GM18870 (cell line): ENCODE measurements around the gene OR8B12.

Experiments
- ATAC-seq: cut with Tn5 transposase; IDR thresholded peaks from one replicate; pipeline ENCODE4 v1.9.1; 2021; ENCODE audit warnings: moderate library complexity; ENCODE audit not compliant: unreplicated experiment

Gene OR8B12, protein sequence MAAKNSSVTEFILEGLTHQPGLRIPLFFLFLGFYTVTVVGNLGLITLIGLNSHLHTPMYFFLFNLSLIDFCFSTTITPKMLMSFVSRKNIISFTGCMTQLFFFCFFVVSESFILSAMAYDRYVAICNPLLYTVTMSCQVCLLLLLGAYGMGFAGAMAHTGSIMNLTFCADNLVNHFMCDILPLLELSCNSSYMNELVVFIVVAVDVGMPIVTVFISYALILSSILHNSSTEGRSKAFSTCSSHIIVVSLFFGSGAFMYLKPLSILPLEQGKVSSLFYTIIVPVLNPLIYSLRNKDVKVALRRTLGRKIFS

DNA sequence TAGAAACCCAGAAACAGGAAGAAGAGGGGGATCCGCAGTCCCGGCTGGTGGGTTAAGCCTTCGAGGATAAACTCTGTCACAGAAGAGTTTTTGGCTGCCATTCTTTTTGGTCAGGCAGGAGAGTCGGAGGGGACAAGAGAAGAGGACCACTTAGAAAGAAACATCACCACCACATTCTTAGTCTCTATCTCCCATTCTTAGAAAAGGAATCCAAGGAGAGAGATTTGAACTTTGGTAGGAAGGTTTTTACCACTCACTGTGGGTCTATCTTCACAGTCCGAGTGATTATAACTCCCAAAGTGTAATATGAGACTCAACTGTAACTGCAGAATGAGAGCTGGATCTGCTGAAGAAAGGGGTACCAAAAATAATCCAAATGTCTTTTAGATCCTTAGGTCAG lies at the start of gene OR8B12:
TSS of gene OR8B12 (minus strand) at position 101 of the 400 bp plus-strand sequence. CDS start at position 101, 0 bp downstream.
- ATAC-seq: no peak

DNA sequence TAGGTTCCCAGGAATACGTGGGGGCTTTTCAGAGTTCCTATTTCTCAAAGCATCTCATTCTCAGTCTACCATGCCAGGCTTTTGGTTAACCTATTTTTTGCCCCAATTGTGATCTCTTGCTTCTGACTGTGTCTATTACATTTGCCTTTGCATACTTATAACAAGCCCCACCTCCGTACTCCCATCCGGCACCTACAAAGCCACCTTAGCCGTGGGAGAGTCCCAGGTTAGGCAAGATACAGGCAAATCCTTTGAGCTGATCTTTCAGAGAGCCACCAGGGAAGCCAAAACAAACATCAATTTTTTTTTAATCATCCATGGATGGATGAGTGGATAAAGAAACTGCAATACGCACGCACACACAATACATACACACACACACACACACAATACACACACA lies 49.2 kb upstream of the OR8B12 start:
- no peak for ATAC-seq

DNA sequence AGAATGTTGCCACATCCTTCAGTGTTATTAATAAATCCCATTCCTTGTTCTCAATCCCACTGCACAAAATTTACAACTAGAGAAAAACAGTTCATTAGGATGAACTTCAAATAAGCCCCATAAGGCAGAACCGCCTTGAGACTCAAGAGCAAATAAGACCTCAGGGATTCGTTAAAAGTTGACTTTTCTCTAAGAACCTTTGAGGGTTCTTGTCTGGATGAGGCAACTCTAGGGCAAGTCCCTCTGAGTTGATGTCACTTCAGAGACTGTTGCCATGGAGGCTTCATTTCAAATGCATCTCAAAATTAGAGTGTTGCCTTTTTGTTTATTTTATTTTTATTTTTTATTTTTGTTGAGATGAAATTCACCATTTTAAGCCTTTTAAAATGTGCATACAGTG lies 48.0 kb upstream of the OR8B12 start:
- ATAC-seq: no peak

DNA sequence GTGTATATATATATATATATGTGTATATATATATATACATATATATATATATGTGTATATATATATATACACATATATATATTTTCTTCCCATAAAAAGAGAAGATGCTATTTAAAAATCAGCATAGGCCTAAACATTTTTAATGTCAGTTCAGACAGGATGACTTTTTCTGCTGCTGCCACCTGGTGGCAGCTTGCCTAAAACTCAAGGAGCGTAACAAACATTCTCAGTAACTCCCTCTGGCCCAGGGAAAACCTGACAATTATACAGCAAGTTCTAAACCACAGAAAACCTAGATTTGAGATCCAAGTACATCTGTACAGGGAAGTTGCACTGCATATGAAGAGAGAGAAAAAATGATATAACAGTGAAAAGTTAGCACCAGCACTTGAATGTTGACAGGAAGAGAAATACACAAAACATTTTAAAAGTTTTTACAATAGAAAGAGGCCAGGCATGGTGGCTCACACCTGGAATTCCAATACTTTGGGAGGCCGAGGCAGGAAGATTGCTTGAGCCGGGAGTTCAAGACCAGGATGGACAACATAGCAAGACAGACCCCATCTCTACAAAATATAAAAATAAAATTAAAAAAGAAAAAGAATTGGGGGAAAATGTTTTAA lies 42.9 kb upstream of the OR8B12 start:
- ATAC-seq: no peak

DNA sequence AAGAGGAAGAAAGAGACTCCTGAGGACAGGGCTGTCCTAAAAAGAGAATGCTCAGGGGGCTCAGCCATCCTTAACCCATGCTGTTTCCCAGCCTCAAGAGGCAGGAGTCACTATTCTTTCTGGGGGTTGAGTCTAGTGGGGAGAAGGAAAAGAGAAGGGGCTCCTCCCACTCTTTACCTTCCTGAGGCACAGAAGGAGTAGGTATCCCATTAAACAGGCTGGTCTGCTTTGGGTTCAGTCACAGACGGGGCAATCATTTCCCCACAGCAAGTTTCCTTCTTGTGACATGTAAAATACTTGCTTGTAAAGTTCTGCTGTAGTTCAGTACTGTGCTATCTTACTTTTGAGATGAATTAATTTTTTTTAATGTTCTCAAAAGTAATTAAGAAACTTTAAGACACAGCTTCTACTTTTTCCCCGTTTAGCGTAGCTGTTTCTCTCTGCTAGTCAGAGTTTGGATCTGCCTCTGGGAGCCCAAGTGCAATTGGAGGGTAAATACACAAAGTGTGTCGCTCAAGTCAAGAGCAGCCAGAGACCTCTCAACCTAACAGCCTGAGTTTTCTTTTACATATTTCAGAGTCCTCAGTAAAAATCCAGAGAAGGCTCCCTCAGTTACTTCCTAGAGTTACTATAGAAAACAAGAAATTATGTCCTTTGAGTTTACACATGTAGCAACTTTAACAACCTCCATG lies 41.4 kb upstream of the OR8B12 start:
- no peak for ATAC-seq

DNA sequence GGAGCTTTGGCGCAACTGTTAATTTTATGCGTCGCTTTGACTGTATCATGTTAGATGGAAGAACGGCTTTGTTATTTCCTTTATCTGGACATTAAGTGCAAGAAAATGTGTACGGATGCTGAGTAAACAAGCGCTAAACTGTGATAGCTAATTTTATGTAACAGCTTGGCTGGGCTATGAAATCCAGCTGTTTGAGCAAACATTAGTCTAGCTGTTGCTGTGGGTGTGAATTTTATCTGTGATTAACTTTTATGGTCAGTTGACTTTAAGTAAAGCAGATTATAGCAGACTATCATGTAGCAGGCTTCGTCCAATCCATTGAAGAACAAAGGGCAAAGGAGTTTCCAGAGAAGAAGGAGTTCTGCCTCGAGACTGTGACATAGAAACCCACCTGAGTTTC lies 40.3 kb upstream of the OR8B12 start:
- no peak for ATAC-seq

DNA sequence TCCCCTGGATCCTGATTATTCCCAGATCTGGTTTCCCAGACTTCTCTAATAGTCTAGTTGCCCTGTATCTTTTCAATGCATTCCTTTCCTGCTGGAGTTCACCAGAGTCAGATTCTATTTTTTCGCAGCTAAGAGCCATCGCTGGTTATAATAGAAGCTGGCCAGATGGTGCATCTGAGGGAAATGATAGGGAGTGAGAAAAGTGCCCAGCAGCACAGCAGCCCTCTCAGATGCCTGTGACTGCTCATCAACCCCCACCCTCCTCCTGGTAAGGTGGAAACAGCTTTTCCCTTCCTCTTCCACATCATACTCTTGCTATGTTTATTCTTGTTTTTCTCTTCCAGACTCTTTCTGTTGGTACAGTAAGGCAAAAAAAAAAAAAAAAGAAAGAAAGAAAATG lies 39.1 kb upstream of the OR8B12 start:
- ATAC-seq: no peak

DNA sequence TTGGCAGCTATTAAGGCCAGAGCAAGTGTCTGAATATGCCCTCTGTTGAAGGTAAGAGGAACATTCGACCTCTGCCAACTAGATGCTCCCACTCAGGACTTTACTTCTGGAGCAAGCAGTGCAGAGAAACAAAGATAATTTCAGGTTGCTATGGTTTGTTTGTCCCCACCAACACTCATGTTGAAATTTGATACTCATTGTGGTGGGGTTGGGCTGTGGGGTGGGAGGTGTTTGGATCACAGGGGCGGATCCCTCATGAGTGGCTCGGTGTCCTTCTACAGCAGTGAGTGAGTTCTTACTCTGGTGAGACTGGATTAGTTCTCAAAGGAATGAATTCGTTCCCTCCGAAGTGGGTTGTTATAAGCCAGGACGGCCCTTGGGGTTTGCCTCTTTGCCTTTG lies 38.4 kb upstream of the OR8B12 start:
- ATAC-seq: no peak

DNA sequence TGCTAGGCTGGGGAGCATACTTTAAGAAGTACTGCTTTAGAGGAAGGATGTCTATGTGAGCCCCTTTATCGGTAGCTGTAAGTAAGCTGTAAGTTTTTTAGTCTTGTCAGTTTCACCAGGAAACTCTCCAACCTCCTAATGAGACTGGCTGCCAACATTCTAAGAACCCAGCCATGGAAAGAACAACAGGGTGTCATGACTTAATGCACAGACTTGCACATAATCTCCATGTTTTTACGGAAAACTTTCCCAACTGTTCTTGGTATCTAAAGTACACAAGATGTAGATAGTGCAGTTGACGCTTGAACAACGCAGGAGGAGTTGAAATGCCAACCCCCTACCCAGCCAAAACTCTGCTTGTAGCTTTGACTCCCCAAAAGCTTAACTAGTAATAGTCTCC lies 35.3 kb upstream of the OR8B12 start:
- no peak for ATAC-seq

DNA sequence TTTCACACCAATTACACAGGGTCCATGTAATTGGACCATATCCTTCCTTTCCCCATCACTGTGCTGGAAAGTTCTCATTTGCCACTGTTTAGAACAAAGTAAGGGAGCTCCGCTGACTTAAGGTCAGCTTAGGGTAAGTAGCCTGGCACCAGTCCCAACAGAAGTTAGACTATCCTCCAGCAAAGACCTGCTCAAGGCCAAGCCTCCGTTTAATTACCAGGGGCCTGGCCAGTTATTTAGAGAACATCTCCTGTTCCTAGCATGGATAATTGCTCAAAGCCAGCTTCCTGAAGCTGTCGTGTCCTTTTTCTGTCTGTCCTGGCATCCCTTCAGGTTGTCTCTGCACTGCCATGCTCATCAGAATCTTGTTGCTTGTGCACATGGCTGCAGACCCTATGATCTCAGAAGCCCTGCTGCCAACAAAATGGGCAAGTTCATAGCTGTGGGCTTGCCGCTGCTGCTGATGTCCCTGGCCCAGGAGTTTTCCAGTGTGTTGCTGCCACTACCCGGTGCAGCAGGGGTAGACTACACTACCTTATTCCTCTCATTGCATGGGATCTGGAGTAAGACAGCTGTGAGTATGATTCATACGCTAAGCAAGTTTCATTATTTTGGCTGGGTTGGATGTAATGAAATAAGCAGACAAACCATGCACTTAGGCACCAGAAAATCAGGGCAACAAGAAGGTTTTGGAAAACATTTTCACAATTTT lies 34.4 kb upstream of the OR8B12 start:
- ATAC-seq: no peak

DNA sequence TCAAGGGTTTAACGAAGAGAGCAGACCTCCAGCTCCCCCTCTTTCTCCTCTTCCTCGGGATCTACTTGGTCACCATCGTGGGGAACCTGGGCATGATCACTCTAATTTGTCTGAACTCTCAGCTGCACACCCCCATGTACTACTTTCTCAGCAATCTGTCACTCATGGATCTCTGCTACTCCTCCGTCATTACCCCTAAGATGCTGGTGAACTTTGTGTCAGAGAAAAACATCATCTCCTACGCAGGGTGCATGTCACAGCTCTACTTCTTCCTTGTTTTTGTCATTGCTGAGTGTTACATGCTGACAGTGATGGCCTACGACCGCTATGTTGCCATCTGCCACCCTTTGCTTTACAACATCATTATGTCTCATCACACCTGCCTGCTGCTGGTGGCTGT lies 26.7 kb upstream of the OR8B12 start:
- ATAC-seq: no peak

DNA sequence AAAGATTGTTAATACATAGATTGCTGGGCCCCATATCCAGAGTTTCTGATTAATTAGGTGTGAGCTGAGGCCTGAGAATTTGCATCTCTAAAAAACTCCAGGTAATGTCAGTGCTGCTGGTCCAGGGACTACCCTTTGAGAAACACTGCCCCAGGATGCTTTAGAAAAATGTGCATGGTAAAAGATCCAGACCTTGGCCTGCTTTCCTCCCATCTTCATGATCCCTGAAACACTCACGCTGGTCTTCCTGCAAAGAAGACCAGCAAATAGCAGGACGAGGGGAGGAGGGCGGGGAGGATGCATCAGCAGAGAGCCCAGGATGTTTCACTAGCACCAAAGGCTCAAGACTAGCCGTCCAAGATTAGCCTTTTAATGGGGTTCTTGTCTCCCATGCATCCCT lies 26.2 kb upstream of the OR8B12 start, which contains the start of gene OR8A1:
TSS of gene OR8A1 (plus strand) at position 301 of the 400 bp plus-strand sequence. CDS start 123 bp downstream, outside the sequence.
- ATAC-seq: no peak

DNA sequence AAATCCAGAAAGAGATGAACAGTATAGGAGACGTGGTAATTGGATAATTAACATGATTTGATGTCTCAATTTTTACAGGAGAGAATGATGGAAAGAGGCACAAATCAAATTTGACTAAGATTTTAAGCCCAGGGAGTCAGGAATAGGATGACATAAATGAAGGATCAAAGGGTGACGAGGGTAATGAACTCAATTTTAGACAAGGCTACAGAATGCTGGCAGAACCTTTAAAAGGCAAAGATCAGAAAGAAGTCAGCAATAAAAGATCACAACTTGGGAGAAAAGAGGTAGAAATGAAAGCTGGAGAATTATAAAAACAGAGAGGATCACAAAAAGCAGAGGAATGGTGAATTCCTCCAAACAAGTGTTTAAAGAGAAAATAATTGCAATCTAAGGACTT lies 13.4 kb upstream of the OR8B12 start:
- no peak for ATAC-seq

DNA sequence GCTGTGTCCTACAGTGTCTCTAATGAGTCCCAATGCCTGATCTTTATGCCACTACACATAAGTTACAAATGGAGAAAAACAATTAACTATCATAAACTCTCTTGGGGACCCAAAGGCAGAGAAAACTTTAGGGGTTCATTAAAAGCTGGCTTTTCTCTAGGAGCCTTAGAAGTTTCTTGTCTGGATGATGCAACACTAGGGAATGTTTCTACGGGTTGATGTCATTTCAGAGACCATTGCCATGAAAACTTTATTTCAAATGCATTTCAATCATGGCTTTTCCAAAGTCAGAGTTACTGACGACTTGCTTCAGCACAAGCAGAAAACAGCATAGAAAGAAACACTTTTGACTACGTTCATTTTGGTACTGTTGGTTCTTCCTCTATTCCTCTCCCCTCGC lies 8.5 kb upstream of the OR8B12 start:
- no peak for ATAC-seq

DNA sequence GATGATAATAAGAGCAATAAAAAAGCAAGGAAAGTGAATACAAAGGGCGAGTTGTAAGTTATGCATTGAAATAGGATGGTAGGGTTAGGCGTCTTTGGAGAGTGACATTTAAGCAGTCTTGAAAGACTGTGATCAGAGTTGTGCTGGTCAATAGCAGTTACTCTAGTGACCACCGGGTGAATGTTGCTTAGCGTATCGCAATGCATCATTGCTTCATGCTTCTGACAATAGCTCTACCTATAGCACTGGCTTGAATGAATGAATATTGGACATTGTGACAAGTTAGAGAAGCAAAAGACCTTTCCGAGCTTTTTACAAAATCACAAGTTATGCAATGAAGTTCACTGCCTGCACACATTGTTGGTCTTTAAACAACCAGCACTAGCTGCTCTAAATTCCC lies 7.7 kb upstream of the OR8B12 start:
- no peak for ATAC-seq

DNA sequence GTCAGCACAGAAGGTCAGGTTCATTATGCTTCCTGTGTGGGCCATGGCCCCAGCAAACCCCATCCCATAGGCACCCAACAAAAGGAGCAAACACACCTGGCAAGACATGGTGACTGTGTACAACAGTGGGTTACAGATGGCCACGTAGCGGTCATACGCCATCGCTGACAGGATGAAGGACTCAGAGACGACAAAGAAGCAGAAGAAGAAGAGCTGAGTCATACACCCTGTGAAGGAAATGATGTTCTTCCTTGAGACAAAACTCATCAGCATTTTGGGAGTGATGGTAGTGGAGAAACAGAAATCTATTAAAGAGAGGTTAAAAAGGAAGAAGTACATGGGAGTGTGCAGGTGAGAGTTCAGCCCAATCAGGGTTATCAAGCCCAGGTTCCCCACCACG lies 309 bp downstream of the OR8B12 start:
- ATAC-seq: no peak

DNA sequence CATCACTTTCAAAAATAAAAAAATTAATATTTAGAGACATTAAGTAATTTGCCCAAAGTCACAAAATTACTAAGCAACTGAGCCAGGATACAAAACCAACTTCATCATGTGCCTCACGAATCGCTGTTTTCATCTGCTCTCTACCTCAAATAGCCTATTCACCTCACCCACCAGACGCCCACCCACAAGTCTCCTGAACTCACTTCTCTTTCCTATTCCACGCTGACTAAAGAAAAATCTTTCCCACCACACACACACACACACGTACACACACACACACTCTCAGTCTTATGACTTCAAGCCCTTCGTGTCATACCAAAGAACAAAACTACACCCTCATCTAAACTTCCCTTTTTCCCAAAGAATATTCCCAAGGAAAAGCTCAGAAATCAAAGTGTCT lies 2.2 kb downstream of the OR8B12 start:
- ATAC-seq: no peak

DNA sequence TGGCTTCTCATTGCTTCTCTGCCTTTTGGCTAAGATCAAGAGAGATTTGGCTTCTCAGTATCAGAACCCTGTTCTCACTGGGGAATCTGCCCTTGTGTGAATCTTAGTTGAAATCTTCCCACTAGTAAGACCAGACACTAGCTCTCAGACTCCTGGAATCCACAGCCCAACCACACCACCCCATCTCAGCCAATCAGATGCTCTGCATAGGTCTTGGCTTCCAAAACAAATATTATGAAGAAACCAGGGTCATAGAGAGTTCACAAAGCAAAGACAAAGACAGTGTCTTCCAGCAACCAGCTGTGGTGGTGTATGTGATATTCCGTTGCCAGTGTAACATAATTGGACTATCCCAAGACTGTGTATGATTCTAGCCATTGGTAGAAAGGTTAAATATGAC lies 5.4 kb downstream of the OR8B12 start:
- ATAC-seq: no peak

DNA sequence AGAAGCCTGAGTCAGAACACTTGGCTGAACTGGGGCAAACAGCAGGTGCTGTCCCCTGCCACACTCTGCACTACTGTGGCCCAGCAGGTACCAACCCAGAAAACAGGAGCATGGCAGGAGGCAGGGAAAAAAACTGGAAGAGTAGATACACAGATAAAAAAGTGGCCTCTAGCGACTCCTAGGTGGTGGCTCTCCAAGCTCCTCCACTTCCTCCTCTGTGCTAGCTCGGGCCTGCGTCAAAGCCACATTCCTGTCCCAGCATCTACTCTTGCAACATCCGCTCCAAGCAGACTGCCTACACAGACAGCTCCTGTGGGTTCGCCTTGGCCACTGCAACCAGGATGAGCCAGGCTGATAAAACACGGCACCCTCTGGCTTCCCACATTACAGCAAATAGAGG lies 6.9 kb downstream of the OR8B12 start:
- ATAC-seq: no peak

DNA sequence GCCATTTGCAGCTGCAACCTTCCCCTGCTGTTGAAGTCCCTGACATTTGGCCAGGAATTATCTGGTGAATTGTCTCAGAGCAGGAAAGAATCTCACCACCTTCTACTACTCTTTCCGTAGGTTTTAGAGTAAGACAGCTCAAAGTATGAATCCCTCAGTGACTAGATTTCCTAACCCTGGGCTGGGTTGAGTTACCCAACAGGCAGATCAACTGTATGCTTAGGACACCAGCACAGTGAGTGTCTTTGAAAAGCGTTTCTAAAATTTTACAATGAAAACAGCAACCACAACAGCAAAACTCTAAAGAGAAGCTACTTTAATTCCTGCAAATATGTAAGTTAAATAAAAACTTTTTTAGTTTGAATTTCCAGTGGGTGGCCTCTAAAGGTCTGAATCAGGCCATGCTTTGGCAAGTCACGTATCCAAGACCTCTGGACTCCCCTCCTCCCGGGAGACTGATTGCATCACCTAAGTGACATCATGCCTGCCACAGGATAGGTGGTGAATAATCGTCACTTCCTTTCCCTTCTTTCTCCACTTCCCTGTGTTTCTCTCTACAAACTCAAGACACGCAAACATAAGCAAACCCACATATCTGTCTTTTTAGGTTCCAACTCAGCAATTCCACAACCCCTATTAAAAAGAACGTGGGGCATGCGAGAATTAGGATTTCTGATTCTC lies 7.8 kb downstream of the OR8B12 start:
- ATAC-seq: no peak

DNA sequence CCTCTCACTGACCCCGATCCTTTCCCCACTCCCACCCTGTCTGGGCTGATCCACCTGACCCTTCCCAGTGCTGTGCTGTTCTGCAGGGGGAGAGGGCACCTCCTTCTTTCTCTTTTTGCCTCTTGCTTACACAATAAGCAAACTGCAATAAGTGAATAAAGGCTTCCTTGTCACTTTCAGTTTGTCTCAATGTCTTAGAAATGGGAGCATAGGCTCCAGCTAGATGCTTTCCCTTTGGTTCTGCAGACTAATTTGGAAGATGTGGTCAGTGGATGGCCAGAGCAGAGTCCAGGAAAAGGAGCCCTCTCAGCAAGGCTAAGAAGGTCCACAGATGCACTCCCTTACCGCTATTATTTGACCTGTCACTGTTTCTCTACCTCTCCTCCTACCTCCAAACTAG lies 9.4 kb downstream of the OR8B12 start:
- no peak for ATAC-seq
